Spleen (tissue), 11 donors: ENCODE measurements around the gene FGG. TPM values are rescaled to one million over a fixed set of nuclear protein-coding genes. Genes with fewer than 3 reads are reported as not detected.

Experiments
- DNase-seq: peaks from one replicate; pipeline ENCODE4 v3.0.0-alpha.2; 2020
- H3K27ac ChIP-seq, 8 donors: fragments of 200-600 bp; sonication (generic) in 7 of 8; 1 replicate in 4 of 8; 2 replicates in 4 of 8; pipeline versions ENCODE4 v1.5.0 to v1.8.0; 2016 to 2021; ENCODE audit warnings: inconsistent platforms in 4 of 8, mild to moderate bottlenecking in 4 of 8, moderate library complexity in 1 of 8
- H3K27me3 ChIP-seq, 7 donors: fragments of 200-600 bp; sonication (generic) in 6 of 7; replicated peaks in 1 of 7; 1 replicate in 4 of 7; 2 replicates in 3 of 7; pipeline versions ENCODE4 v1.5.0 to v1.8.0; 2016 to 2021; ENCODE audit warnings: inconsistent platforms in 3 of 7, mild to moderate bottlenecking in 1 of 7
- H3K36me3 ChIP-seq, 6 donors: fragments of 200-600 bp; sonication (generic) in 5 of 6; 1 replicate in 4 of 6; 2 replicates in 2 of 6; pipeline versions ENCODE4 v1.5.0 to v1.8.0; 2016 to 2021; ENCODE audit warnings: inconsistent platforms in 2 of 6
- H3K4me1 ChIP-seq, 6 donors: fragments of 200-600 bp; sonication (generic) in 5 of 6; 1 replicate in 3 of 6; 2 replicates in 3 of 6; pipeline versions ENCODE4 v1.5.0 to v1.8.0; 2016 to 2021; ENCODE audit warnings: inconsistent platforms in 3 of 6
- H3K4me3 ChIP-seq, 8 donors: fragments of 200-600 bp; sonication (generic) in 7 of 8; 1 replicate in 4 of 8; 2 replicates in 4 of 8; pipeline versions ENCODE4 v1.5.0 to v1.8.0; 2016 to 2021; ENCODE audit warnings: inconsistent platforms in 4 of 8, mild to moderate bottlenecking in 4 of 8, moderate library complexity in 2 of 8
- H3K9me3 ChIP-seq, 8 donors: fragments of 200-600 bp; sonication (generic) in 7 of 8; 1 replicate in 4 of 8; 2 replicates in 4 of 8; pipeline versions ENCODE4 v1.5.0 to v1.8.0; 2016 to 2021; ENCODE audit warnings: inconsistent platforms in 4 of 8
- POLR2A ChIP-seq, 3 donors: fragments of 450-650 bp; IDR thresholded peaks; one replicate each; pipeline ENCODE4 v1.5.1; 2017; ENCODE audit warnings: antibody characterized with exemption in 3 of 3, mild to moderate bottlenecking in 1 of 3
- POLR2AphosphoS5 ChIP-seq, 3 donors: sonication (generic); formaldehyde crosslinking; IDR thresholded peaks; one replicate each; pipeline ENCODE4 v1.5.1; 2017; ENCODE audit warnings: antibody characterized with exemption in 3 of 3
- WGBS, 5 donors: extraction: QIAGEN DNeasy Blood & Tissue Kit in 3 of 5; methylation state at CpG; one replicate each; pipeline versions ENCODE4 v1.1.5 to v1.1.7; 2013 to 2018; 5-methylcytosine and 5-hydroxymethylcytosine counted together
- intact Hi-C: fragments of 100-400 bp; cut with DNase I; formaldehyde crosslinking; loops from one replicate; pipeline ENCODE4 v1.15.0; 2023; ENCODE audit warnings: low total_unique reads
- polyA plus RNA-seq, 3 donors: library from polyadenylated mRNA; stranded (reverse); fragments of 200-250 nt; gene quantifications; one replicate each; pipeline ENCODE4 v1.2.1, GENCODE V29; 2013
- total RNA-seq, 7 donors: library from RNA; depleted of rRNA in 3 of 7; stranded (reverse); fragments of >200 nt in 3 of 7; fragmentation: NEBNext Ultra II Directional in 4 of 7; extraction: Animal tissue kit (Norgen Biotek cat#: 25700) in 4 of 7; gene quantifications; one replicate each; pipeline versions ENCODE4 v1.1.0 to v1.2.1, GENCODE V29; 2016 to 2021
- TF ChIP-seq, protein P1 (sequence below), 11 experiments: fragments of 200-600 bp in 7 of 11; fragments of 450-650 bp in 4 of 11; sonication (generic) in 4 of 11; IDR thresholded peaks in 8 of 11; conservative IDR thresholded peaks in 3 of 11; 1 replicate in 7 of 11; 2 replicates in 4 of 11; pipeline versions ENCODE4 v1.4.0 to v1.8.0; 2016 to 2021; ENCODE audit warnings: antibody characterized with exemption in 11 of 11, inconsistent platforms in 4 of 11, mild to moderate bottlenecking in 1 of 11
- donor health status: healthy with polysubstance abuse.
- donor health status: DM: no; HTN: no; CAD: no; lungs with moderate emphysema.
- donor health status: DM: no; HTN: no; CAD: no.
- donor health status: Bipolar disorder and iron deficiency.
- donor health status: healthy.
- donor health status: DM: no; HTN: no; CAD: no.
- donor health status: DM: yes; HTN: yes; CAD: no.

The FGG gene
- total and polyA plus RNA-seq, 10 donors = 0.06 to 1.8 (median 0.35) TPM; not detected in 6

DNA sequence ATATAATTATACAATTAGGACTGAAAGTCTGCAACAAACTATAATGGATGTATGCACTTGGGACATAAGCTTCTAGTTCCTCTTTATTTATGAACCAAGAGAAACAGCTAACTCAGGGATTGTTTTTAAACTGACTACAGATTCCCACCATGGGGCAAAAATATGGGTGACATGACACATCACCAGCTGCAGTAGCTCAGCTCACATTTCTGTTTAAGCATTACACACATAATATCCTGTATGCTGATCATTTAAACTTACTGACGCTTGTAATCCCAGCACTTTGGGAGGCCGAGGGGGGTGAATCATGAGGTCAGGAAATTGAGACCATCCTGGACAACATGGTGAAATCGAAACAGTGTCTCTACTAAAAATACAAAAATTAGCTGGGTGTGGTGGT, 38.1 kb downstream of the FGG start:
- intact Hi-C loops = no loop called here
- WGBS, 5 donors = 71 to 85% (median 80%) methylated on average over 3 of the region's 3 CpGs
- TF ChIP-seq, protein P1, sequence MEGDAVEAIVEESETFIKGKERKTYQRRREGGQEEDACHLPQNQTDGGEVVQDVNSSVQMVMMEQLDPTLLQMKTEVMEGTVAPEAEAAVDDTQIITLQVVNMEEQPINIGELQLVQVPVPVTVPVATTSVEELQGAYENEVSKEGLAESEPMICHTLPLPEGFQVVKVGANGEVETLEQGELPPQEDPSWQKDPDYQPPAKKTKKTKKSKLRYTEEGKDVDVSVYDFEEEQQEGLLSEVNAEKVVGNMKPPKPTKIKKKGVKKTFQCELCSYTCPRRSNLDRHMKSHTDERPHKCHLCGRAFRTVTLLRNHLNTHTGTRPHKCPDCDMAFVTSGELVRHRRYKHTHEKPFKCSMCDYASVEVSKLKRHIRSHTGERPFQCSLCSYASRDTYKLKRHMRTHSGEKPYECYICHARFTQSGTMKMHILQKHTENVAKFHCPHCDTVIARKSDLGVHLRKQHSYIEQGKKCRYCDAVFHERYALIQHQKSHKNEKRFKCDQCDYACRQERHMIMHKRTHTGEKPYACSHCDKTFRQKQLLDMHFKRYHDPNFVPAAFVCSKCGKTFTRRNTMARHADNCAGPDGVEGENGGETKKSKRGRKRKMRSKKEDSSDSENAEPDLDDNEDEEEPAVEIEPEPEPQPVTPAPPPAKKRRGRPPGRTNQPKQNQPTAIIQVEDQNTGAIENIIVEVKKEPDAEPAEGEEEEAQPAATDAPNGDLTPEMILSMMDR (IDR thresholded peaks at IDR 0.05 in 8 of 11, conservative IDR thresholded peaks at IDR 0.05 in 3 of 11) = no peak
- TF ChIP-seq POLR2A (IDR thresholded peaks at IDR 0.05) (no peak), POLR2AphosphoS5 (IDR thresholded peaks at IDR 0.05) (no peak)
- Histone ChIP-seq H3K4me1 (no peaks in the 10 kb centered on the region), H3K9me3 (no peaks in the 10 kb centered on the region), H3K36me3 (no peaks in the 10 kb centered on the region), H3K27me3 (peaks cover 0 to 26% (median 0%) of the 10 kb centered on the region in 7 donors), H3K4me3 (no peak overlapping the region), H3K27ac (no peak overlapping the region)
- DNase-seq = no peak

DNA sequence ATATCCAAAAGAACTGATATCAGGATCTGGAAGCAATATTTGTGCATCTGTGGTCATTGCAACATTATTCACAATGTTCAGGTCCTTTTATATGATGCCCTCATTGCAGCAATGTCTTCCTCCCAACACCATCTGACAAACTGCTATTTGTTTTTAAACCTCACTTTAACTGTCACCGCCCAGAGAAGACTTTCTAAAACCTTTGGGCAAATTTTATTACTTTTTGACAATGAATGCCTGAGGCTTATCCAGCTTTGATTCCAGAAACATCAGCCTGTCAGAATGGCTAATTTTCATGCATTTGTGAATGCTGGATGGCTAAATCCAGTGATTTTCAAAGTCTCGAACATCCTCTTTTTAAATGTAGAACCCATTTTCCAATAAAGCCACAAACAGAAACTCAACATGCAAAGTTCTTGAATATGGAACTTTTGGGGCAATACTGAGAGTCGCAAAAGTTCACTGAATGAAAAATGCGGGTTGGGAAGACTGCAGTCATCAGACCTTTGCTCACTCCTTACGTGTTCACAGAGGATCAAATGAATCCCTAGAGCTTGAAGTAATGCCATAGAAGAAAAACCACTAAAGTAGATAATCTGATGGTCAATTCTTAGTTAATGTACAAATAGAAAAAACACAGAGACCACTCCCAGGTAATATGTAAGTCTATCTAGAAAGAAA, 39.1 kb downstream of the FGG start:
- intact Hi-C loops = no loop called here
- 75 to 93% (median 80%) methylated on average over 5 of the region's 5 CpGs for WGBS, 5 donors
- no peak for TF ChIP-seq POLR2A (IDR thresholded peaks at IDR 0.05)
- TF ChIP-seq POLR2AphosphoS5 (IDR thresholded peaks at IDR 0.05) = no peak
- TF ChIP-seq, protein P1 (IDR thresholded peaks at IDR 0.05 in 8 of 11, conservative IDR thresholded peaks at IDR 0.05 in 3 of 11) = no peak

DNA sequence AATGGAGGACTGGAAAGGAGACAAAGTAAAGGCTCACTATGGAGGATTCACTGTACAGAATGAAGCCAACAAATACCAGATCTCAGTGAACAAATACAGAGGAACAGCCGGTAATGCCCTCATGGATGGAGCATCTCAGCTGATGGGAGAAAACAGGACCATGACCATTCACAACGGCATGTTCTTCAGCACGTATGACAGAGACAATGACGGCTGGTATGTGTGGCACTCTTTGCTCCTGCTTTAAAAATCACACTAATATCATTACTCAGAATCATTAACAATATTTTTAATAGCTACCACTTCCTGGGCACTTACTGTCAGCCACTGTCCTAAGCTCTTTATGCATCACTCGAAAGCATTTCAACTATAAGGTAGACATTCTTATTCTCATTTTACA, 42.9 kb downstream of the FGG start:
- Histone ChIP-seq H3K27me3 (no peaks in the 10 kb centered on the region), H3K36me3 (no peaks in the 10 kb centered on the region), H3K27ac (no peak overlapping the region), H3K9me3 (no peaks in the 10 kb centered on the region), H3K4me3 (no peak overlapping the region), H3K4me1 (no peaks in the 10 kb centered on the region)
- intact Hi-C loops = no loop called here
- WGBS, 5 donors = 89 to 95% (median 91%) methylated on average over 5 of the region's 5 CpGs
- no peak for DNase-seq
- TF ChIP-seq POLR2A (IDR thresholded peaks at IDR 0.05) (no peak), POLR2AphosphoS5 (IDR thresholded peaks at IDR 0.05) (no peak)
- TF ChIP-seq, protein P1 (IDR thresholded peaks at IDR 0.05 in 8 of 11, conservative IDR thresholded peaks at IDR 0.05 in 3 of 11) = no peak

More for the DNA sequence above, 39.1 kb downstream of the FGG start:
- no peaks in the 10 kb centered on the region for H3K4me1 ChIP-seq
- no peak overlapping the region for H3K27ac ChIP-seq
- peaks cover 0 to 22% (median 0%) of the 10 kb centered on the region in 7 donors for H3K27me3 ChIP-seq
- no peak for DNase-seq
- H3K9me3 ChIP-seq = no peaks in the 10 kb centered on the region
- no peak overlapping the region for H3K4me3 ChIP-seq
- H3K36me3 ChIP-seq = no peaks in the 10 kb centered on the region

DNA sequence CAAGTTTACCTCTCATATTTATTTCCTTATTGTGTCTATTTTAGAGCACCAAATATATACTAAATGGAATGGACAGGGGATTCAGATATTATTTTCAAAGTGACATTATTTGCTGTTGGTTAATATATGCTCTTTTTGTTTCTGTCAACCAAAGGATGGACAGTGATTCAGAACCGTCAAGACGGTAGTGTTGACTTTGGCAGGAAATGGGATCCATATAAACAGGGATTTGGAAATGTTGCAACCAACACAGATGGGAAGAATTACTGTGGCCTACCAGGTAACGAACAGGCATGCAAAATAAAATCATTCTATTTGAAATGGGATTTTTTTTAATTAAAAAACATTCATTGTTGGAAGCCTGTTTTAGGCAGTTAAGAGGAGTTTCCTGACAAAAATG, 43.4 kb downstream of the FGG start:
- intact Hi-C loops = no loop called here
- DNase-seq = no peak
- TF ChIP-seq POLR2AphosphoS5 (IDR thresholded peaks at IDR 0.05) (no peak), POLR2A (IDR thresholded peaks at IDR 0.05) (no peak)
- TF ChIP-seq, protein P1 (IDR thresholded peaks at IDR 0.05 in 8 of 11, conservative IDR thresholded peaks at IDR 0.05 in 3 of 11) = no peak
- no peaks in the 10 kb centered on the region for H3K36me3 ChIP-seq
- H3K27ac ChIP-seq = no peak overlapping the region
- no peaks in the 10 kb centered on the region for H3K27me3 ChIP-seq
- WGBS, 5 donors = 31 to 58% (median 45%) methylated on average over 3 of the region's 3 CpGs
- H3K4me3 ChIP-seq = no peak overlapping the region
- H3K9me3 ChIP-seq = no peaks in the 10 kb centered on the region
- no peaks in the 10 kb centered on the region for H3K4me1 ChIP-seq
